CD4-positive, alpha-beta T cell treated with Interleukin-4 for 4 hours (primary cell): Measurements from ENCODE around the gene SNRNP70.

Experiments
- DNase-seq: peaks from one replicate; pipeline ENCODE4 v3.0.0-alpha.2; 2020

Gene SNRNP70

DNA sequence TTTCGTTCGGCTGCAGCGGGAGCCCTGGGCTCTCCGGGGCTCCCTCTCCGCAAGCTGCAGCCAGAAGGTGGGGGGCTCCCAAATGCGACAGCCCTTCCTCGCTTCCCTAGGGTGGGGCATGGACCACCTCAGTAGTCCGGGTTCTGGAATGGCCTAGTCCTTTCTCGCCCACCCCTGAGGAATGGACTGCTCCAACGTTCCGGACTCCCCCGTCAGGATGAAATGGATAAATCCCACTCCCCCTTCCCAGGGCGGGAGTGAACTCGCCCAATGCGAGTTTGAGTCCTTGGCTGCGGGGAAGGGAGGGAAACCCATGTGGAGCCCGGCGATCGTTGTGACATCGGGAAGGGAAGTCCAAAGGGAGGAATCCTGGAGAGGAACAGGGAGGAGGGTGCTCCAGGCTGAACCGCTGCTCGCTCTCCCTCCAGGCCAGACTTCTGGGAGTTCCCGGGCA, 64.4 kb downstream of the SNRNP70 start:
- no peak for DNase-seq

DNA sequence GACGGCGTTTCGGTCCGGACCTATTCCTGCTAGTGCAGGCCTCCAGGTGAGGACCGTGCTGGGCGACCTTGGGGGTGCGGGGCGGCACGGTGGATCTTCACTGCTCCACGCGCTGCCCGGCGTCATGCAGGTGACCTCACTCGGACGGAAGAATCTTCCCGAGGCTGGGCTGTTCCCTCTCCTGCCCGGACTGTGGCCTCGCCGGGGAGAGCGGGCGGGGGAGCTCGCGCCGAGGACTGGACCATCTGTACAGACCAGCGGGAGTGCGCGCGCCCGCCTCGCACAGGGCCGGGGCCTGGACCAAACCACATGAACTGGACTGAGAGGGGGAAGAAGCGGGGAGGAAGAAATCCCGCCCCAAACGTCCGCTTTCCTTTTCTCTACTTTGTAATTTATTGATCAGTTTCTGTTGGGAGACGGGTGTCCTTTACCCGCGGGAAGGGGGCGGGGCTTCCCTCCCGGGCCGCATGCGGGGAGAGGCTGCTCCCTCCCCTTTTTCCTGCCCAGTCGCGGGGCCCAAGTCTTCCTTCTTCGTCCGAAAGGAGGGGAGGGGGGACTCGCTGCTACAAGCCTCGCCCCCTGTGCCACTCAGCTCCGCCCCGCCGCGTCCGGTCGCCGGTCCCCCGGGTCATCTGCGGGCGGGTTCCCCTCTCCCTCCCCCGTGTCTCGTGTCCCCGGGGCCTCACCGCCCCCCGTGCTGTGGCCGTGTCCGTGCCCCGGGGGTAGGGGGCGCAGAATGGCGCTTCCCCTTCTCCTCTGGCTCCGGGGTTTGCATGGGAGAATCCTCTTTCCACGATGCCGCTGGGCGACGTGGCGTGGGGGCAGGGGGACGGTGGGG, 65.1 kb downstream of the SNRNP70 start:
- DNase-seq, result peak; percentile 17

DNA sequence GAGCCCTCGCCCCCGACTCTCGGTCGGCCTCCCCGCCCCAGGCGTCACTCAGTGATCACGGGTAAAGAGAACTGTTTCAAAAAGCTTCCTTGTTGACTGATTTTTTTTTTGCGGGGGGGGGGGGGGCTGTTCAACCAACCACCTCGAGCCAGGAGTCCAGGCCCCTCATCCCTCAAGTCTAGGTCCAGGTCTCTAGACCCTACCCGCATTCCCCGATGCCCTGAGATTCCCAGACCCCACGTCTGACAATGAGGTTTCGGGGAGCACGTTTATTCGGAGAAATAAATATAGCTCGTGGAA, 65.6 kb downstream of the SNRNP70 start:
- no peak for DNase-seq

DNA sequence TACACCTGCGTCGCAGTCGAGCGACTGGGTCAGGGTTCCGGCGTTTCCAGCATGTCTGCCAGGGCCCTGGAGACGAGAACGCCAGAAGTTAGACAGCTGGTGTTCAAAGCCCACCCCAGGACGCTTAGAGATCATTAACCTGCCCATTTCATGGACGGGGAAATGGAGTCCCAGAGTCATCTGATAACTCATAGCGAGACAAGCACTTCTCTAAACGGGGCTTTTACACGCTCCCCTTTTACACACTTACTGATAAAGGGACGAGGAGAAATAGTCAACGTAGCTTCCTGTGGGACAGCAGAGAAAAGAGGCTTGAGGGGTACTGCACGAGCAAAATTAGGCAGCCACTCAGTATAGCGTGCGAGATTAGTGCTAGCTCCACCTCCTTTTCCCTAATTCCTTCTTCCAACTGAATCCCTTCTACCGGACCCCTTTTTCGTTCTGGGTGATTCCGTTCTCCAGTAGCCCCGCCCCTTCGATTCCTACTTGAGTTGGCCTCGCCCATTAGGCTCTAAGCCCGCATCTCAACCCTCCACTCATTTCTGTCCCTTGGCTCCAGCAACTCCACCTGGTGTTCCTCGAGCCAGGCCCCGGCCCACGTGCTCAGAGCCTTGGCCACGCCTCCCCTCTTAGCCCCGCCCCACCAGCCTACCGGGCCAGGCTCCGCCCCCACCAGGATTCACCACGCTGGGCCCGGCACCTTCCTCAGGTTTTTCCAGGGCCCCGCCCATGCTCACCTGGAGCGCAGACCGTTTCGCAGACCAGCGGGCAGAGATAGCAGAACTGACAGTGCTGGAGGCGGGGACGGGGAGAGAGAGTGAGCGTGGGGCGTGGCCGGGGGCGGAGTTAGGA, 66.2 kb downstream of the SNRNP70 start:
- DNase-seq, result no peak

DNA sequence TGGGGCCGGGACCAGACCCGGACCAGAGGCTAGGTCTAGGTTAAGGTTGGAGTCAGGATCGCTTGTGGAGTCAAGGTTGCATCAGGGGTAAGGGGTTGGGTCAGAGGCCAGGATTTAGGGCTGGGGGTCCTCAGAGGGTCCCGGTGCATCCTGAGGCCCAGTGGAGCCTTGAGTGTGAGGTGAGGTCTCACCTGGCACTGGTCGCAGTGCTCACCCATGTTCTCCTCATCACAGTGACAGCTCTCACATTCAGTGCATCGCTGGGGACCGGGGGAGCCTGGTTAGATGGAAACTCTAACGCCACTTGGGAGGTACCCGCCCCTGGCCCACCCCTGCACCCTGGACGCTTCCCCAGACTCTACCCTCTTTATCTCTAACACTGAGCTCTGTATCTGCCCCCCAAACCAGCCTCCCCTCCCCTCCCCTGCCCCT, 66.9 kb downstream of the SNRNP70 start:
- no peak for DNase-seq

DNA sequence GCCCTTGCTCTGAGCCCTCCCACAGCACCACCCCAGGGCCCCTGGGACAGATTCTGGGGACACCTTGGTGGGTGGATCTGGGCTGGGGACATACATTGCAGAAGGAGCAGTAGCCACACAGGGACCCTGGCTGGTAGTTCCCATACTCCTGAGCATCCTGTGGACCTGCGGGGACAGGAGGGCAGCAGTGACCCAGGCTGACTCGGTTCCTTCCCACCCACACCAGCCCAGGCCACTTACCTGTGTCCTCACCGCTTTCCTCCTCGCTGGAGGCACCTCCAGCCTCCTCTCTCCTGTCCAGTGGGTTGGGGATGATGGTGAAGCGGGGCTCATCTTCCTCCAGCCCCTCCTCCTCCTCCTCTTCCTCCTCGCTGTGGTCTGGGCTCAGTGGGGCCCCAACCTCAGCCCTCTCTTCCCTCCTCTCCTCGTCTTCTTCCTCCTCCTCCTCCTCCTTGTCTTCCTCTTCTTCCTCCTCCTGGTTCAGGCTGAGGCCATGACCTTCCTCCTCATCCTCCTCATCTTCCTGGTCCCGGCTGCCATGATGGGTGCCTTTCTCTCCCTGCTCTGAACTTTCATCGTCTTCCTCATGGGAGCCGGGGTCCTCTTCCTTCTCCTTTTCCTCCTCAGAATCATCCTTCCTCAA, 68.0 kb downstream of the SNRNP70 start:
- DNase-seq, result no peak

DNA sequence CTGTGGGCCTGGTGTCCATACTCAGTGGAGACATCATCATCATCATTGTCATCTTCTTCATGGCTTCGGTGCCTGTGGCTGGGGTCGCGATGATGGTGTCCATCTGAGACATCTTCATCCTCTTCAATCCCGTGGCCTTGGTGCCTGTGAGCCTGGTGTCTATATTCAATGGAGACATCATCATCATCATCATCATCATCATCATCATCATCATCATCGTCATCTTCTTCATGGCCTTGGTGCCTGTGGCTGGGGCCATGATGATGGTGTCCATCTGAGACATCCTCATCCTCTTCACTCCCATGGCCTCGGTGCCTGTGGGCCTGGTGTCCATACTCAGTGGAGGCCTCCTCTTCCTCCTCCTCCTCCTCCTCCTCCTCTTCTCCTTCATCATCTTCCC, 69.0 kb downstream of the SNRNP70 start:
- DNase-seq, result no peak

DNA sequence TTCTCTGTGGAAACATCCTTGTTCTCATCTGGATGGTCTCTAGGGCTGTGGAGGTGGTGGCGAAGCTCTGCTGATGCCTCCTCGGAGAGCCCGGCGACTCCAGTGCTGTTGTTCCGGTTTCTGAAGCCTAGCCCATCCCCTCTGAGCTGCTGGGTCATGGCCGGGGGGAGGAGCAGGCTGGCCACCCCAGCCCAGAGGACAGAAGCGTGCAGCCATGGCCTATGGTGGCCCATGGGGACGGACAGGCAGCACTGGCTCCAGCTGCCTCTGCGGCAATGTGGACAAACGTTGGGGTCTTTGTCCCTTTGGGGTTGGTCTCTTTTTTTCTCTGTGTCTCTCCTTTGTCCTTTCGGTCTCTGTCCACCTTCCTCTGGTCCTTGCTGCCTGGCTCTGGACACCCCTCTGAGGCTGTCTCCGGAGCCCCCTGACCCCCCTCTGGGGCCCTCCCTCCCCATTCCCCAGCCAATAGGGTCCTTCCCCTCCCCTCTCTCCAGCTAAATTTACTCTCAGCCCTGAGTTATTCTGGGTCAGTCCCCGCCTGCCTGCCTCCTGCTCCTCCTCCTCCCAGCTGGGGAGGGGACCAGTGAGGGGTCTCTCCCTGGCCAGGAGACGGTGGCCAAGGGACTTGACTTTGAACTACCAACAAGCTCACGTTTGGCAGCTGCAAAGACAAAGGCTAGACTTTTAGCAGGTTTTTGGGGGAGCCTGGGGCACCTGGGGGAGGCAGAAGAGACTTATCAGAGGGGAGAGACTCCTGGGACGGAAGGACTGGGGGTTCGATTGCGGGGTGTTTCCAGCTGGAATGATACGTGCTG, 70.0 kb downstream of the SNRNP70 start, which contains the start of gene HRC:
TSS of gene HRC (minus strand) at position 392 of the 815 bp plus-strand sequence. CDS start at position 233, 159 bp downstream.
- DNase-seq, result no peak

DNA sequence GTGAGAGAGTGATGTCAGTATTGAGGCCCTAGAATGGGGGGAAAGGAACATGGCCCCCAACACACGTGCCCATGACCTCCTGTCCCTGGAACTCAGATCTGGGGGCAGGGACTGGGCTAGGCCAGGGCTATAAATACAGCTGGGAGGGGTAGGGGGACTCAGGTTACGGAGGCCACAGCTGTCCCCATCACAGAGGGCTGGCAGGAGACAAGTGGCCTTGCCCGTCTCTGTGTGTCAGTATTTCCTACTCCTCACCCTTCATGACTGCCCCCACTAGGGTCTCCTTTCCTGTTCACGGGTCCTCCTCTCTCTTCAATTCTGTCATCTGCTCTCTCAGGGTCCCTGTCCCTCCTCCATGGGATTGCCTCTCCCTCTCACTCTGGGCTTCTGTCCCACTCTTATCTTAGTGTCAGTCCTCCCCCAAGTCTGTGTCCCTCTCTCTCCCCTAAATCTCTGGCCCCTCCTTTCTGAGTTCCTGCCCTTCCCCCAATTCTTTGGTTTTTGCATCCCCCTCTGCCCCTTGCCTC, 70.6 kb downstream of the SNRNP70 start:
- no peak for DNase-seq

DNA sequence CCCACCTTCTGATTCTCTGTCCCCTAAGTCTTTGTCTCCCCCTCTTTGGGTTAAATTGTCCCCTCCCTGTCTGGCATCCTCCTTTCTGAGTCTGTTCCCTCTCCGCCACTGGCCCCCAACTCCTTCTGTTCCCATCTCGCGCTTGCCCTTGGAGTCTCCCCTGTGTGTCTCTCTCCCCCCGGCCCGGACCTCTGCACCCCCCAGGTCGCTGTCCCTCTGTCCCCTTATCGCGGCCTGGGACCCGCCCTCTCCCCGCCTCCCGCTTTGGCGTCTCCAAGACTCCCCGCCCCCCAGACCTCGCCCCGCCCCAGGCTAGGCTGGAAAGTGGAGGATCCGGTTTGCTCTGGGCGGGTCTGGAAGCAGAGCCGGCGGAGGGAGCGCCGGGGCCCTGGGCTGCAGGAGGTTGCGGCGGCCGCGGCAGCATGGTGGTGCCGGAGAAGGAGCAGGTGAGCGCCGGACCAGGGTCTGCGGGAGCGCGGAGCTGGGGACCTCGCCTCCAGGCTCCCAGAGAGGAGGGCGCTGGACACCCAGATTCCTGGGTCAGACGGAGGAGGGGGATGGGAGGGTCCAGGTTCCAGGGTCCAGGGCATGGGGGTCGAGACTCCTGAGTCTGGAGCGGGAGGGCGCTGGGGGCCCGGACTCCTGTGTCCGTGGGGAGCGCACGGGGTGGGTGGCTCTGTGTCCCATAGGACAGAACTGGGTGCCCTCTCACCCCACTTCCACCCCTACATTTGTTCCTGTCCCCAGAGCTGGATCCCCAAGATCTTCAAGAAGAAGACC, 72.4 kb downstream of the SNRNP70 start, which contains the start of gene TRPM4:
TSS of gene TRPM4 (plus strand) at position 348 of the 780 bp plus-strand sequence. CDS start at position 423, 75 bp downstream.
- no peak for DNase-seq
